VCaP (cell line): ENCODE data around the gene LSAMP.

Experiments used
- H3K27ac ChIP-seq: fragments of 450-650 bp; 2 replicates; pipeline ENCODE4 v1.5.1; 2017
- TF ChIP-seq, protein P1 (sequence below): fragments of 450-650 bp; conservative IDR thresholded peaks from 2 replicates; pipeline ENCODE4 v1.5.1; 2017; ENCODE audit warnings: mild to moderate bottlenecking, moderate library complexity

LSAMP gene

DNA sequence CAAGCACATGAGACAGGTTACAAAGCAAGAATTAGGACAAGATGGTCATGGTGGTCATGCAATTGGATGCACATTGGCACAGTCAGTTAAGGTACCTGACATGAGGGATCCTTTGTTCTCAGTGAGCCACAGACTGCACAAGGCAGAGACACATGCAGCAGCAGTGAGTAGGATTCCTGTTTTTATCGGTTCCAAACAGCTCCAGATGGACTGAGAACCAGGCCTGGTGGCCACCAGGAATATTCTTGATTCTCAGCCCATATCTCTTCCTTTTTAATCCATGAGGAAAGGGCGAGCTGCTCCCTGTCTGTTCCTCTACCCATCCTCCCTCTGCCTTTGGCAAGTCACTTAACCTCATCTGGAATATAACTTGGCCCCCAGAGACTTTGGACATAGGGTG, 411.2 kb downstream of the LSAMP start:
- TF ChIP-seq, protein P1, sequence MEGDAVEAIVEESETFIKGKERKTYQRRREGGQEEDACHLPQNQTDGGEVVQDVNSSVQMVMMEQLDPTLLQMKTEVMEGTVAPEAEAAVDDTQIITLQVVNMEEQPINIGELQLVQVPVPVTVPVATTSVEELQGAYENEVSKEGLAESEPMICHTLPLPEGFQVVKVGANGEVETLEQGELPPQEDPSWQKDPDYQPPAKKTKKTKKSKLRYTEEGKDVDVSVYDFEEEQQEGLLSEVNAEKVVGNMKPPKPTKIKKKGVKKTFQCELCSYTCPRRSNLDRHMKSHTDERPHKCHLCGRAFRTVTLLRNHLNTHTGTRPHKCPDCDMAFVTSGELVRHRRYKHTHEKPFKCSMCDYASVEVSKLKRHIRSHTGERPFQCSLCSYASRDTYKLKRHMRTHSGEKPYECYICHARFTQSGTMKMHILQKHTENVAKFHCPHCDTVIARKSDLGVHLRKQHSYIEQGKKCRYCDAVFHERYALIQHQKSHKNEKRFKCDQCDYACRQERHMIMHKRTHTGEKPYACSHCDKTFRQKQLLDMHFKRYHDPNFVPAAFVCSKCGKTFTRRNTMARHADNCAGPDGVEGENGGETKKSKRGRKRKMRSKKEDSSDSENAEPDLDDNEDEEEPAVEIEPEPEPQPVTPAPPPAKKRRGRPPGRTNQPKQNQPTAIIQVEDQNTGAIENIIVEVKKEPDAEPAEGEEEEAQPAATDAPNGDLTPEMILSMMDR = no peak
- no peak overlapping the region for H3K27ac ChIP-seq

DNA sequence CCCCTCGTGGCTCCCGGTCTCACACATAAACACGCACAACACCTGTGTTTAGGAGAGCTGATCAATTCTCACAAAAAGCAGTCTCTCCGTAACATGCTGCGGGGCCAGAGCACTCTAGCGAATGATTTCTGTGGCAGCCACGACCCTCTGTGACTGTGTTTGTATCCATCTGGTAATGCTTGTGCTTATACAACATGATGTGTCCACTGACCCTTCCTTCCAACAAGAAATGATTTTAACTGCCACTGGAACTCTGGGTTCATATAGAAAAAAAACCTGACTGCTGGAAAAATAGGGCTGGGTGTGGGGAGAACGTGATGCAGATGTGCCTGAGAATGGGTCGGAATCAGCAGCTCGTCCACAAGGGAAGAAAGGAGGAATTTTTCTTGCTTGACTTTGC, 411.8 kb downstream of the LSAMP start:
- no peak overlapping the region for H3K27ac ChIP-seq
- TF ChIP-seq, protein P1 = no peak

DNA sequence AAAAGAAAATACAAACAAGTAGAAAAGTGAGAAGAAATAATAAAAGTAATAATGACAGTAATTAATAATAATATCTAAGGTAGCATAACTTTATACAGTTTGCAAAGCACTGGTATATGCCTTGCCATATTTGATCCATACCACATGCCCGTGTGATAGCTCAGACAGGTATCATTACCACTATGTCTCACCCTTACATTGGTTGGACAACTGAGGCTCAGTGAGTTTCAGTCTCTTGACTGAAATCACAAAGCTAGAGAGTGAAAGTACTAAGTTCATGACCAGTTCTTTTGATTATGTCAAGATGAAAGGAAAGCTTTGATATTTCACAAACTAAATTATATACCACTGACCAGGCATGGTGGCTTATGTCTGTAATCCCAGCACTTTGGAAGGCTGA, 413.1 kb downstream of the LSAMP start:
- TF ChIP-seq, protein P1 = no peak
- H3K27ac ChIP-seq = no peak overlapping the region

DNA sequence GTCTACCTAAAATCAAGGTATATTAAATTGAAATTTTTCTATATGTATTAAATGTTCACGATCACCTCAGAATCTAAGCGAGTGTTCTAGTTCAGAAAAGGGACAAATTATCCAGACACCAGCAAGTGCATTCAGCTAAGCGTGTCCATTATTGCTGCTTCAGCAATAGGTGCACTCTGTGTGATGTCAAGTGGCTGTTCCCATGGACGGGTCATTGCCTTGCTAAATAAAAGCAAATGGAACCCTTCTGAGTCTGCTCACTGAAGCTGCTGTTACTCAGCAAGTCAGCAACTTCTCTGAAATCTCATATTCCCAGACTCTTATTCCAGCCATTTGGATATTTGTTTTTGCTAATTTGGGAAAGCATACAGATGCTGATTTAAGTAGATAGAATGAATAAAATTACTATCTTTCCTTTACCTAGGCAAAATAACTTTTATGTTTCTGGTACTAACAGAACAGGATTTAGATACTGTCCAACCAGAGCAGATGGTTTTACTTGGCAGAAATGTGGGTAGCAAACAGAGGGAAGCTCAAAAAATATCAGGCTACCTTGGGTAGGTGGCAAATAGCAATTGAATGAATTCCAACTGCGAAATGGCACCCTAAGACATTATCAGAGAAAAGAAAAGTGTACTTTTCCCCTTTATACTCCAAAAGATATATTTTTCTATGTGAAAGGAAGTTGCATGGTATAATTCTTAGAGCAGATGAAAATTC, 415.0 kb downstream of the LSAMP start:
- no peak overlapping the region for H3K27ac ChIP-seq
- TF ChIP-seq, protein P1 = no peak

DNA sequence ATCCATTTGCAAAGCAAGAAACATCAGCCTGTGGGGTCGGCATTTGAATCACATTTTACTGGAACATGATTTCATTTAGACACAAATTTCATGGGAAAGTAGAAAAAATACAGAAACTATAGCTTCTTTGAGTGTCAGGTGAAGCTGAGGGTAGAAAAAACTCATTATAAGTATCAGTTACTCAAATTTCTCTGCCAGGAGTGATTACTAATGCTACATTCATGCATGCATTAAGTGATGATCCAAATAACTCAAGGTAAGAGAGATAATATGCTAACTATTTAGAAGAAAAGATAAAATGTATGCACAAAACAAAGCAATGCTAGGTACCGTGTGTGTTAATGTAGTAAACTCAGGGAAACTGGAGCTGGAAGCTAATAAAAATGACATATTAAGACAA, 416.0 kb downstream of the LSAMP start:
- TF ChIP-seq, protein P1 = no peak
- no peak overlapping the region for H3K27ac ChIP-seq

DNA sequence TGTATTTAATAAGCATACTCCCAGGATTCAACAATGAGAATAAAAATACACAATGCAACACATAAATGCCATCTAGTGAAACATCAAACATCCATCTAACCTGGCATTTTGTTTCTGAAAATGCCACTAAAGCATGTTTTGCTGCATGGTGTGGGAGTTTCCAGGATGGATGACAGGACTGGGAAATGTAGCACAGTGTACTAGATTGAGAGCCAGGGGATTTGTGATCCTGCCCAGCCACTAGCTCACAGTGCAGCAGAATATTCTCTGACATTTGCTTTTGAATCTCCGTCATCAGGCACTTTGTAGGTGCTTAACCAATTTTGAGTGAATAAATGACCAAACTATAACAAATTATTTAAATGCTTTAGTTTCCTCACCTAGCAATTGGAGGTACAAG, 417.1 kb downstream of the LSAMP start:
- TF ChIP-seq, protein P1 = no peak
- H3K27ac ChIP-seq = no peak overlapping the region

DNA sequence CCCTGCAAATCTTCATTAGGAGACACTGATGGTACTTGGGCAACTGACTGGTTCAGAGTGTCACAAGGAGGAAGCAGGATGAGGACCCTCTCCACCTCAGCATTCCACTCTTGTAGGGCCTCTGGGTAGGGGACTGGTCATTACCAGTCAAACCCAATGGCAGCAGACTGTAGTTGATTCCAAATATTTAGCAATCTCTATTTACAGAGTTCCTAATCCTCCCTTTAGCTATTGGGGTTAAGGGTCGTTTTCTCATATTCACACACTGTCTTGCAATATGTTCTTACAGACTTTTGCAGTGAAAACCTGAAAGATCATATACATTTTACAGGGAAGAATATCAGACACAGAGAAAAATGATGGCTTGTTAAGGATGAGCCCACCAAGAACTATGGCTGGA, 424.3 kb downstream of the LSAMP start:
- H3K27ac ChIP-seq = no peak overlapping the region
- TF ChIP-seq, protein P1 = no peak
